IMR-90 (cell line): ENCODE measurements around the gene PABPC1L.

ENCODE experiments used
- CEBPB ChIP-seq: IDR thresholded peaks from 2 replicates; pipeline ENCODE4 v1.6.1; 2012; ENCODE audit warnings: low read depth, low read length, improper control_type of control experiment
- CTCF ChIP-seq: conservative IDR thresholded peaks from 2 replicates; pipeline ENCODE4 v1.5.1; 2012; ENCODE audit warnings: mild to moderate bottlenecking, low read depth, low read length, improper control_type of control experiment
- FOS ChIP-seq: fragments of 150-350 bp; IDR thresholded peaks from 2 replicates; pipeline ENCODE4 v1.6.1; 2016; ENCODE audit warnings: low read depth, low read length
- MAFK ChIP-seq: IDR thresholded peaks from 2 replicates; pipeline ENCODE4 v1.6.1; 2012; ENCODE audit warnings: low read depth, low read length, improper control_type of control experiment
- MAZ ChIP-seq: IDR thresholded peaks from 2 replicates; pipeline ENCODE4 v1.6.1; 2012; ENCODE audit warnings: low read depth, mild to moderate bottlenecking, low read length, improper control_type of control experiment, moderate library complexity, borderline replicate concordance
- POLR2A ChIP-seq: IDR thresholded peaks from 2 replicates; pipeline ENCODE4 v1.6.1; 2012; ENCODE audit warnings: mild to moderate bottlenecking, low read depth, low read length
- RFX5 ChIP-seq: IDR thresholded peaks from 2 replicates; pipeline ENCODE4 v1.8.0; 2012; ENCODE audit warnings: low read depth, mild to moderate bottlenecking, low read length, moderate library complexity
- SMC3 ChIP-seq: fragments of 150-350 bp; IDR thresholded peaks from 2 replicates; pipeline ENCODE4 v1.6.1; 2016; ENCODE audit warnings: low read depth, mild to moderate bottlenecking, antibody characterized with exemption, low read length, moderate library complexity

DNA sequence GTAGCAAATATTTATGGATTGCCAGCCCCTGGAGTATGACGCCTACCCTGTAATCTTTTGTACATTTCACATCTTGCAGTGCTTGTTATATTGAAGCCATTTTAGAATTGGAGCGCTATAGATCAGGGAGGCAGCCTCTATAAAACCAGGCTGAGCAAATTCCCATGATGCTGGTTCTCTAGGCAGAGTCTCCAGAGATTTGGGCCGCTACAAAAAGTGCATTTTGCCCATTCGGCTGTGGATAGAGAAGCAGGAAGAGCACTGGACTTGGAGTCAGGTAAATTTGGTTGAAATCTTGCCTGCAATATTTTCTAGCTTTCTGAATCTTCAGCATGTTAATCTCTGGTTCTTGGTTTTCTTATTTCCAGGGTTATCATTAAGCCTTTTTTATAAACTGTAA, 22.4 kb upstream of the PABPC1L start:
- no peak for TF ChIP-seq CEBPB
- TF ChIP-seq POLR2A = no peak
- no peak for TF ChIP-seq CTCF
- TF ChIP-seq MAFK = no peak
- no peak for TF ChIP-seq MAZ
- no peak for TF ChIP-seq RFX5
- TF ChIP-seq FOS = no peak
- TF ChIP-seq SMC3 = no peak
